ENCODE measurements around the gene MEGF9. TPM values are rescaled to one million over a fixed set of nuclear protein-coding genes. Genes with fewer than 3 reads are reported as not detected.

MEGF9 gene
- total and polyA plus RNA-seq, 2 of the 13 experiments (the other 11 are each of a cell fraction or from before 2014, with no cell fraction given) = 3.1 to 3.3 TPM

- Histone ChIP-seq H3K4me1 (ENCODE audit: insufficient read depth, low read length) (peaks cover 61% of the 10 kb centered on the region), H3K79me2 (ENCODE audit: insufficient read depth, low read length) (no peaks in the 10 kb centered on the region), H3K4me3 (replicated peaks in 1 of 3; ENCODE audit: insufficient read depth in 1 of 3, low read depth in 2 of 3, low read length in 3 of 3) (no peak overlapping the region), H3K4me2 (ENCODE audit: low read depth, low read length) (0 out of 2 replicates have a peak overlapping the region, but pooled peaks have one; percentile 1), H3K9ac (ENCODE audit: insufficient read depth, low read depth, low read length) (no peak overlapping the region), H4K20me1 (ENCODE audit: insufficient read depth, low read length) (no peaks in the 10 kb centered on the region), H3K9me3 (ENCODE audit: low read length) (no peaks in the 10 kb centered on the region), H3K36me3 (replicated peaks in 1 of 2; ENCODE audit: control insufficient read depth in 1 of 2, insufficient read depth in 2 of 2, low read length in 2 of 2) (no peaks in the 10 kb centered on the region), H3K27me3 (ENCODE audit: control insufficient read depth in 1 of 2, insufficient read depth in 2 of 2, low read length in 2 of 2) (no peaks in the 10 kb centered on the region; a peak in 1 of 5 replicates), H3K27ac (ENCODE audit: extremely low read length, insufficient read depth, low read length) (peak overlapping the region; percentile 25), H2AFZ (ENCODE audit: low read length) (no peak overlapping the region)
- POLR2A ChIA-PET = no interaction called here
- no TSS peak for BruUV-seq (replicated peaks)
- intact Hi-C loops (cut with micrococcal nuclease; ENCODE audit: unreplicated experiment) (no loop called here), in situ Hi-C loops (cut with HindIII; ENCODE audit: extremely low pct_ligation_motif_present, low pct_unique_long_range_greater_than_20kb) (no loop called here)
- WGBS (ENCODE audit: low lambda C conversion rate) = 96% methylated on average over 1 of the region's 1 CpG
- no peak for DNase-seq (ENCODE audit: low spot score)
- no peak for FAIRE-seq
- CTCF ChIA-PET (ENCODE audit: low intra/inter-chr PET ratio, low total read pairs) = no interaction called here
- ATAC-seq = peak; percentile 57; the same call in 2 of the 3 replicates
- no peak for TF ChIP-seq RBAK (CRISPR knock-in tag; IDR thresholded peaks at IDR 0.05)
- no peak for TF ChIP-seq PAX8 (CRISPR knock-in tag; IDR thresholded peaks at IDR 0.05; ENCODE audit: borderline replicate concordance)
- TF ChIP-seq POLR2A (IDR thresholded peaks at IDR 0.05; ENCODE audit: insufficient read depth in 1 of 2, low read depth in 2 of 2, low read length in 2 of 2) = no peak
- TF ChIP-seq, protein P1, sequence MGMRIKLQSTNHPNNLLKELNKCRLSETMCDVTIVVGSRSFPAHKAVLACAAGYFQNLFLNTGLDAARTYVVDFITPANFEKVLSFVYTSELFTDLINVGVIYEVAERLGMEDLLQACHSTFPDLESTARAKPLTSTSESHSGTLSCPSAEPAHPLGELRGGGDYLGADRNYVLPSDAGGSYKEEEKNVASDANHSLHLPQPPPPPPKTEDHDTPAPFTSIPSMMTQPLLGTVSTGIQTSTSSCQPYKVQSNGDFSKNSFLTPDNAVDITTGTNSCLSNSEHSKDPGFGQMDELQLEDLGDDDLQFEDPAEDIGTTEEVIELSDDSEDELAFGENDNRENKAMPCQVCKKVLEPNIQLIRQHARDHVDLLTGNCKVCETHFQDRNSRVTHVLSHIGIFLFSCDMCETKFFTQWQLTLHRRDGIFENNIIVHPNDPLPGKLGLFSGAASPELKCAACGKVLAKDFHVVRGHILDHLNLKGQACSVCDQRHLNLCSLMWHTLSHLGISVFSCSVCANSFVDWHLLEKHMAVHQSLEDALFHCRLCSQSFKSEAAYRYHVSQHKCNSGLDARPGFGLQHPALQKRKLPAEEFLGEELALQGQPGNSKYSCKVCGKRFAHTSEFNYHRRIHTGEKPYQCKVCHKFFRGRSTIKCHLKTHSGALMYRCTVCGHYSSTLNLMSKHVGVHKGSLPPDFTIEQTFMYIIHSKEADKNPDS (CRISPR knock-in tag; IDR thresholded peaks at IDR 0.05) = no peak
- TF ChIP-seq, protein P2, sequence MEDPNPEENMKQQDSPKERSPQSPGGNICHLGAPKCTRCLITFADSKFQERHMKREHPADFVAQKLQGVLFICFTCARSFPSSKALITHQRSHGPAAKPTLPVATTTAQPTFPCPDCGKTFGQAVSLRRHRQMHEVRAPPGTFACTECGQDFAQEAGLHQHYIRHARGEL (CRISPR knock-in tag; IDR thresholded peaks at IDR 0.05) = no peak
- TF ChIP-seq ZNF350 (CRISPR knock-in tag; IDR thresholded peaks at IDR 0.05; ENCODE audit: borderline replicate concordance, low read depth) = no peak
- TF ChIP-seq, protein P3, sequence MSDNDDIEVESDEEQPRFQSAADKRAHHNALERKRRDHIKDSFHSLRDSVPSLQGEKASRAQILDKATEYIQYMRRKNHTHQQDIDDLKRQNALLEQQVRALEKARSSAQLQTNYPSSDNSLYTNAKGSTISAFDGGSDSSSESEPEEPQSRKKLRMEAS (IDR thresholded peaks at IDR 0.05) = no peak
- TF ChIP-seq TRIM24 (CRISPR knock-in tag; IDR thresholded peaks at IDR 0.05) = no peak
- no peak for TF ChIP-seq KLF9 (CRISPR knock-in tag; IDR thresholded peaks at IDR 0.05; ENCODE audit: low read depth)
- TF ChIP-seq GTF2F1 (IDR thresholded peaks at IDR 0.05; ENCODE audit: low read length) = no peak
- TF ChIP-seq, protein P4, sequence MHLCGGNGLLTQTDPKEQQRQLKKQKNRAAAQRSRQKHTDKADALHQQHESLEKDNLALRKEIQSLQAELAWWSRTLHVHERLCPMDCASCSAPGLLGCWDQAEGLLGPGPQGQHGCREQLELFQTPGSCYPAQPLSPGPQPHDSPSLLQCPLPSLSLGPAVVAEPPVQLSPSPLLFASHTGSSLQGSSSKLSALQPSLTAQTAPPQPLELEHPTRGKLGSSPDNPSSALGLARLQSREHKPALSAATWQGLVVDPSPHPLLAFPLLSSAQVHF (CRISPR knock-in tag; IDR thresholded peaks at IDR 0.05) = no peak
- no peak for TF ChIP-seq JUND (CRISPR knock-in tag; IDR thresholded peaks at IDR 0.05)
- TF ChIP-seq SRY (CRISPR knock-in tag; IDR thresholded peaks at IDR 0.05) = no peak
- TF ChIP-seq, protein P5, sequence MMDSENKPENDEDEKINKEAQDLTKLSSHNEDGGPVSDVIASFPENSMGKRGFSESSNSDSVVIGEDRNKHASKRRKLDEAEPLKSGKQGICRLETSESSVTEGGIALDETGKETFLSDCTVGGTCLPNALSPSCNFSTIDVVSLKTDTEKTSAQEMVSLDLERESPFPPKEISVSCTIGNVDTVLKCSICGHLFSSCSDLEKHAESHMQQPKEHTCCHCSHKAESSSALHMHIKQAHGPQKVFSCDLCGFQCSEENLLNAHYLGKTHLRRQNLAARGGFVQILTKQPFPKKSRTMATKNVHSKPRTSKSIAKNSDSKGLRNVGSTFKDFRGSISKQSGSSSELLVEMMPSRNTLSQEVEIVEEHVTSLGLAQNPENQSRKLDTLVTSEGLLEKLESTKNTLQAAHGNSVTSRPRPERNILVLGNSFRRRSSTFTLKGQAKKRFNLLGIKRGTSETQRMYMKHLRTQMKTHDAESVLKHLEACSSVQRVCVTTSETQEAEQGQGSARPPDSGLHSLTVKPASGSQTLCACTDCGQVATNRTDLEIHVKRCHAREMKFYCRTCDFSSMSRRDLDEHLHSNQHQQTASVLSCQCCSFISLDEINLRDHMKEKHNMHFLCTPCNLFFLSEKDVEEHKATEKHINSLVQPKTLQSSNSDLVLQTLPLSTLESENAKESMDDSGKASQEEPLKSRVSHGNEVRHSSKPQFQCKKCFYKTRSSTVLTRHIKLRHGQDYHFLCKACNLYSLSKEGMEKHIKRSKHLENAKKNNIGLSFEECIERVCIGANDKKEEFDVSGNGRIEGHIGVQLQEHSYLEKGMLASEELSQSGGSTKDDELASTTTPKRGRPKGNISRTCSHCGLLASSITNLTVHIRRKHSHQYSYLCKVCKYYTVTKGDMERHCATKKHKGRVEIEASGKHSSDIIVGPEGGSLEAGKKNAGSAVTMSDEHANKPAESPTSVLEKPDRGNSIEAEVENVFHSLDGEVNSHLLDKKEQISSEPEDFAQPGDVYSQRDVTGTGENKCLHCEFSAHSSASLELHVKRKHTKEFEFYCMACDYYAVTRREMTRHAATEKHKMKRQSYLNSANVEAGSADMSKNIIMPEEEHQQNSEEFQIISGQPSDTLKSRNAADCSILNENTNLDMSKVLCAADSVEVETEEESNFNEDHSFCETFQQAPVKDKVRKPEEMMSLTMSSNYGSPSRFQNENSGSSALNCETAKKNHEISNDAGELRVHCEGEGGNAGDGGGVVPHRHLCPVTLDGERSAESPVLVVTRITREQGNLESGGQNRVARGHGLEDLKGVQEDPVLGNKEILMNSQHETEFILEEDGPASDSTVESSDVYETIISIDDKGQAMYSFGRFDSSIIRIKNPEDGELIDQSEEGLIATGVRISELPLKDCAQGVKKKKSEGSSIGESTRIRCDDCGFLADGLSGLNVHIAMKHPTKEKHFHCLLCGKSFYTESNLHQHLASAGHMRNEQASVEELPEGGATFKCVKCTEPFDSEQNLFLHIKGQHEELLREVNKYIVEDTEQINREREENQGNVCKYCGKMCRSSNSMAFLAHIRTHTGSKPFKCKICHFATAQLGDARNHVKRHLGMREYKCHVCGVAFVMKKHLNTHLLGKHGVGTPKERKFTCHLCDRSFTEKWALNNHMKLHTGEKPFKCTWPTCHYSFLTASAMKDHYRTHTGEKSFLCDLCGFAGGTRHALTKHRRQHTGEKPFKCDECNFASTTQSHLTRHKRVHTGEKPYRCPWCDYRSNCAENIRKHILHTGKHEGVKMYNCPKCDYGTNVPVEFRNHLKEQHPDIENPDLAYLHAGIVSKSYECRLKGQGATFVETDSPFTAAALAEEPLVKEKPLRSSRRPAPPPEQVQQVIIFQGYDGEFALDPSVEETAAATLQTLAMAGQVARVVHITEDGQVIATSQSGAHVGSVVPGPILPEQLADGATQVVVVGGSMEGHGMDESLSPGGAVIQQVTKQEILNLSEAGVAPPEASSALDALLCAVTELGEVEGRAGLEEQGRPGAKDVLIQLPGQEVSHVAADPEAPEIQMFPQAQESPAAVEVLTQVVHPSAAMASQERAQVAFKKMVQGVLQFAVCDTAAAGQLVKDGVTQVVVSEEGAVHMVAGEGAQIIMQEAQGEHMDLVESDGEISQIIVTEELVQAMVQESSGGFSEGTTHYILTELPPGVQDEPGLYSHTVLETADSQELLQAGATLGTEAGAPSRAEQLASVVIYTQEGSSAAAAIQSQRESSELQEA (CRISPR knock-in tag; IDR thresholded peaks at IDR 0.05; ENCODE audit: not compliant biosample characterization) = no peak
- no peak for TF ChIP-seq MYC (CRISPR knock-in tag; IDR thresholded peaks at IDR 0.05; ENCODE audit: borderline replicate concordance)
These were observed 68.5 kb downstream of the MEGF9 start for GRCh38 chr9:120645760-120646159.
